Measurements from ENCODE around the gene CLCN3.
A peak's percentile ranks its signal among the peaks of the same experiment; 100 is the strongest.
"Not testable (repeated sequence)": the region's sequence is repeated elsewhere in the genome, so short reads cannot be mapped to it uniquely, and the experiment has no call there.

CLCN3 gene

GRCh38 chr4:169690787-169691186, 70.4 kb downstream of the CLCN3 start:
- no peak for DNase-seq

- no peak for DNase-seq
Observed at GRCh38 chr4:169698331-169698730, 78.0 kb downstream of the CLCN3 start.

GRCh38 chr4:169707958-169708643, 87.7 kb downstream of the CLCN3 start:
- DNase-seq: no peak

- no peak for DNase-seq
Observed at GRCh38 chr4:169715826-169716225, 95.4 kb downstream of the CLCN3 start.

GRCh38 chr4:169716677-169717076, 96.3 kb downstream of the CLCN3 start:
- no peak for DNase-seq

- DNase-seq: no peak
Observed at GRCh38 chr4:169720529-169720928, 100.2 kb downstream of the CLCN3 start.

- DNase-seq: no peak
Observed at GRCh38 chr4:169723207-169723965, 103.0 kb downstream of the CLCN3 start.

- DNase-seq: no peak
Observed at GRCh38 chr4:169724260-169724659, 103.9 kb downstream of the CLCN3 start.

GRCh38 chr4:169727616-169728015, 107.2 kb downstream of the CLCN3 start:
- DNase-seq: no peak

- no peak for DNase-seq
Observed at GRCh38 chr4:169730564-169730963, 110.2 kb downstream of the CLCN3 start.

- DNase-seq: not testable (repeated sequence)
Observed at GRCh38 chr4:169738604-169739003, 118.2 kb downstream of the CLCN3 start.

GRCh38 chr4:169741569-169741968, 121.2 kb downstream of the CLCN3 start:
- no peak for DNase-seq

- DNase-seq: no peak
Observed at GRCh38 chr4:169744601-169745000, 124.2 kb downstream of the CLCN3 start.

- no peak for DNase-seq
Observed at GRCh38 chr4:169745291-169745690, 124.9 kb downstream of the CLCN3 start.

- peak in 2 of 58 donors; percentile 39 to 48 for DNase-seq
Observed at GRCh38 chr4:169756971-169757574, 136.7 kb downstream of the CLCN3 start.

- DNase-seq: peak; percentile 41 to 93 (median 83)
Observed at GRCh38 chr4:169757575-169758184, 137.3 kb downstream of the CLCN3 start, which contains the start of gene HPF1. TSS of gene HPF1 (minus strand) at chr4:169757944. CDS start at chr4:169757877, 67 bp downstream.

GRCh38 chr4:169758401-169758962, 138.1 kb downstream of the CLCN3 start:
- DNase-seq: peak in 2 of 58 donors; percentile 4 to 17

GRCh38 chr4:169761846-169762245, 141.5 kb downstream of the CLCN3 start:
- no peak for DNase-seq

GRCh38 chr4:169765835-169766234, 145.5 kb downstream of the CLCN3 start:
- no peak for DNase-seq

- DNase-seq: no peak
Observed at GRCh38 chr4:169766741-169767140, 146.4 kb downstream of the CLCN3 start.

- no peak for DNase-seq
Observed at GRCh38 chr4:169768385-169768784, 148.0 kb downstream of the CLCN3 start.

- DNase-seq: no peak
Observed at GRCh38 chr4:169770416-169770815, 150.0 kb downstream of the CLCN3 start.
